H1 (cell line): ENCODE measurements around the gene MRPL52. TPM values are rescaled to one million over a fixed set of nuclear protein-coding genes. Genes with fewer than 3 reads are reported as not detected.

Experiments used
- CTCF ChIA-PET: fragments of 300-600 bp; sonication (Branson Sonifier 250); formaldehyde crosslinking; loops from one replicate; lab custom pipeline; 2021; ENCODE audit not compliant: partially characterized antibody; lab: Charles Lee
- POLR2A ChIA-PET: fragments of 300-600 bp; sonication (Branson Sonifier 250); formaldehyde crosslinking; loops from one replicate; lab custom pipeline; 2021; ENCODE audit warnings: inconsistent platforms; ENCODE audit not compliant: partially characterized antibody; lab: Charles Lee
- DNase-seq, 2 experiments: peaks; one replicate each; pipeline versions ENCODE4 v3.0.0 to v3.0.0-alpha.2; 2010 to 2022; ENCODE audit warnings: low spot score in 2 of 2, low read depth in 1 of 2, mixed read lengths in 1 of 2
- FAIRE-seq: peaks from 2 replicates; lab custom pipeline; 2011; peaks lifted over from hg19 to GRCh38; lab: Jason Lieb, UNC
- H2AFZ ChIP-seq: 2 replicates; pipeline ENCODE4 v1.8.1; 2012; ENCODE audit warnings: low read length, inconsistent platforms
- H2AK5ac ChIP-seq: 2 replicates; pipeline ENCODE4 v1.6.1; 2013; ENCODE audit warnings: low read depth, low read length
- H2BK120ac ChIP-seq: replicated peaks from 2 replicates; pipeline ENCODE3; 2013; ENCODE audit warnings: low read depth, low read length, inconsistent platforms
- H2BK12ac ChIP-seq: 2 replicates; pipeline ENCODE4 v1.6.1; 2013; ENCODE audit warnings: low read depth, low read length
- H2BK15ac ChIP-seq: 2 replicates; pipeline ENCODE4 v1.6.1; 2013; ENCODE audit warnings: low read length
- H2BK20ac ChIP-seq: 2 replicates; pipeline ENCODE4 v1.6.1; 2013; ENCODE audit warnings: low read length
- H2BK5ac ChIP-seq: 2 replicates; pipeline ENCODE4 v1.6.1; 2013; ENCODE audit warnings: low read depth, low read length
- H3K14ac ChIP-seq: 2 replicates; pipeline ENCODE4 v1.6.1; 2013; ENCODE audit warnings: inconsistent platforms; ENCODE audit not compliant: insufficient read length
- H3K18ac ChIP-seq: 2 replicates; pipeline ENCODE4 v1.6.1; 2013; ENCODE audit warnings: low read length; ENCODE audit errors: extremely low read depth
- H3K23ac ChIP-seq: 2 replicates; pipeline ENCODE4 v1.6.1; 2013; ENCODE audit warnings: inconsistent platforms; ENCODE audit not compliant: insufficient read length
- H3K23me2 ChIP-seq: 2 replicates; pipeline ENCODE4 v1.6.1; 2013; ENCODE audit warnings: low read depth, low read length
- H3K27ac ChIP-seq: 2 replicates; pipeline ENCODE4 v1.6.1; 2011; ENCODE audit warnings: low read depth, low read length, inconsistent platforms
- H3K27me3 ChIP-seq, 4 experiments: replicated peaks in 1 of 4; 1 replicate in 1 of 4; 2 replicates in 3 of 4; pipeline versions ENCODE4 v1.6.1 to v1.8.1; 2011 to 2013; ENCODE audit warnings: low read length in 3 of 4, mild to moderate bottlenecking in 3 of 4, inconsistent platforms in 2 of 4, mixed read lengths in 2 of 4, moderate library complexity in 1 of 4; ENCODE audit not compliant: control insufficient read depth in 3 of 4, insufficient read depth in 3 of 4; ENCODE audit errors: extremely low read depth in 1 of 4
- H3K36me3 ChIP-seq, 4 experiments: 2 replicates each; pipeline versions ENCODE4 v1.6.1 to v1.8.1; 2011 to 2013; ENCODE audit warnings: mild to moderate bottlenecking in 4 of 4, low read length in 3 of 4, moderate library complexity in 2 of 4, control low read depth in 1 of 4, inconsistent platforms in 1 of 4; ENCODE audit not compliant: insufficient read depth in 4 of 4, control insufficient read depth in 2 of 4
- H3K4ac ChIP-seq: replicated peaks from 2 replicates; pipeline ENCODE3; 2013; ENCODE audit warnings: low read length, low read depth, mixed read lengths, inconsistent platforms; ENCODE audit not compliant: insufficient read length
- H3K4me1 ChIP-seq, 4 experiments: replicated peaks in 1 of 4; 1 replicate in 1 of 4; 2 replicates in 3 of 4; pipeline versions ENCODE4 v1.6.1 to v1.8.1; 2011 to 2013; ENCODE audit warnings: low read length in 3 of 4, inconsistent platforms in 2 of 4, mixed read lengths in 1 of 4; ENCODE audit not compliant: insufficient read depth in 4 of 4, control insufficient read depth in 3 of 4
- H3K4me2 ChIP-seq, 2 experiments: 2 replicates each; pipeline versions ENCODE4 v1.6.1 to v1.8.1; 2011 to 2013; ENCODE audit warnings: low read depth in 2 of 2, low read length in 2 of 2, control low read depth in 1 of 2, inconsistent platforms in 1 of 2, mild to moderate bottlenecking in 1 of 2; ENCODE audit not compliant: insufficient read depth in 1 of 2
- H3K4me3 ChIP-seq, 4 experiments: fragments of 200-600, 300-600 bp in 1 of 4; sonication (generic), shearing (Covaris generic), sonication (Bioruptor Twin) in 1 of 4; 2 replicates each; pipeline versions ENCODE4 v1.5.1 to v1.8.1; 2011 to 2016; ENCODE audit warnings: low read length in 4 of 4, low read depth in 3 of 4, control low read depth in 2 of 4, inconsistent platforms in 2 of 4, mild to moderate bottlenecking in 2 of 4, mixed read lengths in 1 of 4, moderate library complexity in 1 of 4; ENCODE audit not compliant: insufficient read depth in 2 of 4; ENCODE audit errors: extremely low read depth in 1 of 4
- H3K56ac ChIP-seq: replicated peaks from 2 replicates; pipeline ENCODE3; 2013; ENCODE audit warnings: low read depth, mild to moderate bottlenecking, mixed read lengths, low read length, inconsistent platforms; ENCODE audit not compliant: insufficient read length
- H3K79me1 ChIP-seq: 2 replicates; pipeline ENCODE4 v1.6.1; 2013; ENCODE audit warnings: low read depth, low read length, control low read depth
- H3K79me2 ChIP-seq, 2 experiments: 2 replicates each; pipeline versions ENCODE4 v1.6.1 to v1.8.1; 2012 to 2013; ENCODE audit warnings: low read length in 2 of 2, mild to moderate bottlenecking in 2 of 2, inconsistent platforms in 1 of 2; ENCODE audit not compliant: insufficient read depth in 2 of 2, control insufficient read depth in 1 of 2
- H3K9ac ChIP-seq, 4 experiments: replicated peaks in 1 of 4; 1 replicate in 1 of 4; 2 replicates in 3 of 4; pipeline versions ENCODE4 v1.6.1 to v1.8.1; 2011 to 2013; ENCODE audit warnings: low read depth in 3 of 4, low read length in 3 of 4, control low read depth in 2 of 4, mild to moderate bottlenecking in 2 of 4, moderate library complexity in 2 of 4, inconsistent platforms in 1 of 4; ENCODE audit errors: extremely low read depth in 1 of 4
- H3K9me3 ChIP-seq, 2 experiments: 2 replicates each; pipeline versions ENCODE4 v1.6.1 to v1.8.1; 2012 to 2013; ENCODE audit warnings: mild to moderate bottlenecking in 2 of 2, moderate library complexity in 2 of 2, control low read depth in 1 of 2, inconsistent platforms in 1 of 2, low read depth in 1 of 2, low read length in 1 of 2, mixed read lengths in 1 of 2; ENCODE audit not compliant: insufficient read depth in 2 of 2
- H4K20me1 ChIP-seq, 2 experiments: replicated peaks in 1 of 2; 2 replicates each; pipeline versions ENCODE3 to v1.8.1; 2011 to 2013; ENCODE audit warnings: inconsistent platforms in 2 of 2, low read length in 2 of 2, mild to moderate bottlenecking in 1 of 2; ENCODE audit not compliant: insufficient read depth in 2 of 2, control insufficient read depth in 1 of 2
- H4K5ac ChIP-seq: 2 replicates; pipeline ENCODE4 v1.6.1; 2013; ENCODE audit warnings: low read length, low read depth, mixed read lengths, inconsistent platforms; ENCODE audit not compliant: insufficient read length
- H4K8ac ChIP-seq: 2 replicates; pipeline ENCODE4 v1.8.0; 2013; ENCODE audit warnings: mild to moderate bottlenecking, moderate library complexity, low read length, inconsistent platforms; ENCODE audit not compliant: insufficient read depth; ENCODE audit errors: extremely low read depth
- H4K91ac ChIP-seq: replicated peaks from 2 replicates; pipeline ENCODE3; 2013; ENCODE audit warnings: low read length, mixed read lengths, inconsistent platforms; ENCODE audit not compliant: insufficient read length
- CBX5 ChIP-seq: fragments of 300-800, 300-1000 bp; sonication (generic); IDR thresholded peaks from 2 replicates; pipeline ENCODE4 v1.7.1; 2016; ENCODE audit warnings: antibody characterized with exemption, low read length, low read depth
- CREB1 ChIP-seq: IDR thresholded peaks from 2 replicates; pipeline ENCODE4 v1.6.1; 2012; ENCODE audit warnings: inconsistent platforms
- EP300 ChIP-seq, 2 experiments: IDR thresholded peaks; 1 replicate in 1 of 2; 2 replicates in 1 of 2; pipeline ENCODE4 v1.6.1; 2011 to 2012; ENCODE audit warnings: low read depth in 2 of 2, low read length in 2 of 2, mild to moderate bottlenecking in 2 of 2, borderline replicate concordance in 1 of 2, inconsistent platforms in 1 of 2, moderate library complexity in 1 of 2
- GABPA ChIP-seq: IDR thresholded peaks from 2 replicates; pipeline ENCODE4 v1.6.1; 2011; ENCODE audit warnings: mild to moderate bottlenecking, low read length, moderate library complexity, borderline replicate concordance; ENCODE audit not compliant: insufficient read depth
- JUN ChIP-seq: IDR thresholded peaks from 2 replicates; pipeline ENCODE4 v1.6.1; 2011; ENCODE audit warnings: low read depth, mild to moderate bottlenecking, improper control_type of control experiment, low read length
- MAFK ChIP-seq: IDR thresholded peaks from 2 replicates; pipeline ENCODE4 v1.6.1; 2012; ENCODE audit warnings: low read depth, mild to moderate bottlenecking, improper control_type of control experiment, low read length
- MAX ChIP-seq: IDR thresholded peaks from 2 replicates; pipeline ENCODE4 v1.6.1; 2012; ENCODE audit warnings: inconsistent platforms
- SUZ12 ChIP-seq: fragments of 200-600 bp; sonication (generic); IDR thresholded peaks from 2 replicates; pipeline ENCODE4 v1.6.1; 2012; ENCODE audit warnings: mild to moderate bottlenecking, inconsistent platforms, low read length, moderate library complexity, mixed read lengths
- TAF7 ChIP-seq: optimal IDR thresholded peaks from 2 replicates; pipeline ENCODE3; 2011; ENCODE audit warnings: low read depth, mild to moderate bottlenecking, inconsistent platforms, low read length, moderate library complexity, borderline replicate concordance
- YY1 ChIP-seq: IDR thresholded peaks from 2 replicates; pipeline ENCODE4 v1.6.1; 2011; ENCODE audit warnings: low read depth, mild to moderate bottlenecking, low read length
- WGBS, 2 experiments: shearing (Covaris generic) in 1 of 2; methylation state at CpG; one replicate each; pipeline versions ENCODE4 v1.1.6 to v1.1.7; 2013 to 2015; ENCODE audit warnings: low lambda C conversion rate in 2 of 2, mixed read lengths in 2 of 2, inconsistent platforms in 1 of 2, low coverage in 1 of 2, missing lambda C conversion rate in 1 of 2; ENCODE audit not compliant: insufficient replicate concordance in 2 of 2, insufficient coverage in 1 of 2, insufficient read length in 1 of 2; ENCODE audit errors: extremely low coverage in 1 of 2, missing lambda C conversion rate in 1 of 2; 5-methylcytosine and 5-hydroxymethylcytosine counted together
- polyA plus RNA-seq, 7 experiments: library from polyadenylated mRNA; depleted of rRNA in 3 of 7; stranded (reverse) in 5 of 7; unstranded in 2 of 7; fragments of >200 nt in 5 of 7; fragments of 200-250 nt in 2 of 7; gene quantifications; 1 replicate in 5 of 7; 2 replicates in 1 of 7; 4 replicates in 1 of 7; pipeline versions ENCODE4 v1.2.1 to v1.2.3, GENCODE V29; 2011 to 2013; ENCODE audit warnings: missing spikeins in 2 of 7, mixed read lengths in 2 of 7
- total RNA-seq: library from RNA; stranded (reverse); fragmentation: NEBNext Ultra II Directional; extraction: Animal tissue kit (Norgen Biotek cat#: 25700); gene quantifications from 2 replicates; pipeline ENCODE4 v1.2.1, GENCODE V29; 2021

Gene MRPL52
- total and polyA plus RNA-seq, 2 of the 8 experiments (the other 6 are each of a cell fraction or from before 2014, with no cell fraction given): 70.5 to 176 TPM

GRCh38 chr14:22842211-22843122, 12.8 kb downstream of the MRPL52 start:
- Histone ChIP-seq H2BK5ac (no peak overlapping the region), H2AK5ac (no peak overlapping the region), H3K18ac (no peak overlapping the region), H4K91ac (no peak overlapping the region), H2BK120ac (no peak overlapping the region), H3K9me3 (no peaks in the 10 kb centered on the region), H3K4me1 (peaks cover 8 to 15% (median 11%) of the 10 kb centered on the region in 4 experiments), H2BK15ac (no peak overlapping the region), H3K23ac (no peak overlapping the region), H3K27ac (no peak overlapping the region; the same call in 1 of the 2 replicates), H4K8ac (no peak overlapping the region), H3K4ac (no peak overlapping the region), H3K4me2 (no peak overlapping the region), H2BK12ac (0 out of 2 replicates have a peak overlapping the region, but pooled peaks have one; percentile 27), H3K56ac (no peak overlapping the region), H3K23me2 (peaks cover 5% of the 10 kb centered on the region; the same call in 1 of the 2 replicates), H4K20me1 (peaks cover 0 to 2% of the 10 kb centered on the region in 2 experiments), H3K27me3 (no peaks in the 10 kb centered on the region), H3K9ac (no peak overlapping the region), H3K4me3 (no peak overlapping the region), H3K14ac (no peak overlapping the region), H2AFZ (no peak overlapping the region), H3K79me2 (peaks cover 0 to 19% of the 10 kb centered on the region in 2 experiments; a peak in 1 of 4 replicates), H3K36me3 (peaks cover 7 to 44% (median 32%) of the 10 kb centered on the region in 4 experiments; a peak in 7 of 8 replicates), H3K79me1 (peaks cover 8% of the 10 kb centered on the region), H2BK20ac (no peak overlapping the region), H4K5ac (no peak overlapping the region)
- 94% methylated on average over 28 of the region's 28 CpGs; no CpG with 5 or more reads in 1 of the 2 experiments for WGBS, 2 experiments
- ChIA-PET POLR2A (interaction anchor here (1.0 to 13.9 kb wide), 3 partner anchors 9 to 77 kb away, joined by 4 to 203 read pairs (median 4); partner anchors contain the start of genes MMP14 and MRPL52), CTCF (interaction anchor here (1.4 to 56.0 kb wide), 3 partner anchors 17 to 286 kb away, joined by 5 to 1562 read pairs (median 1562); partner anchors contain the start of genes LRP10, MMP14, MRPL52 and REM2)
- FAIRE-seq: no peak
- peak in 1 of 2 experiments; percentile 32 for DNase-seq
- TF ChIP-seq EP300 (IDR thresholded peaks at IDR 0.05; ENCODE audit: borderline replicate concordance in 1 of 2, low read depth in 2 of 2, low read length in 2 of 2) (no peak), MAX (no peak), SUZ12 (no peak), MAFK (no peak), CBX5 (no peak), TAF7 (no peak), CREB1 (no peak), GABPA (no peak), JUN (no peak), YY1 (no peak)
